Measurements from ENCODE around the gene ABCC1. TPM values are rescaled to one million over a fixed set of nuclear protein-coding genes. Genes with fewer than 3 reads are reported as not detected.
"Not testable (repeated sequence)": the region's sequence is repeated elsewhere in the genome, so short reads cannot be mapped to it uniquely, and the experiment has no call there.

ABCC1 gene
- total RNA-seq, 1 donor: 46.2 TPM

- no peak overlapping the region for H3K4me3 ChIP-seq (ENCODE audit: low read depth, low read length)
- TF ChIP-seq CTCF (IDR thresholded peaks at IDR 0.05; ENCODE audit: insufficient read depth, low read length): no peak
- no peak for DNase-seq (ENCODE audit: low read depth)
Observed at GRCh38 chr16:15925631-15926030, 23.8 kb upstream of the ABCC1 start.

GRCh38 chr16:15928261-15929104 is 20.9 kb upstream of the ABCC1 start:
- no peak overlapping the region for H3K4me3 ChIP-seq (ENCODE audit: low read depth, low read length)
- DNase-seq (ENCODE audit: low read depth): no peak
- TF ChIP-seq CTCF (IDR thresholded peaks at IDR 0.05; ENCODE audit: insufficient read depth, low read length): no peak

- TF ChIP-seq CTCF (IDR thresholded peaks at IDR 0.05; ENCODE audit: insufficient read depth, low read length): no peak
- H3K4me3 ChIP-seq (ENCODE audit: low read depth, low read length): no peak overlapping the region
- DNase-seq (ENCODE audit: low read depth): no peak
Observed at GRCh38 chr16:15932939-15933338, 16.5 kb upstream of the ABCC1 start.

- DNase-seq (ENCODE audit: low read depth): no peak
- no peak for TF ChIP-seq CTCF (IDR thresholded peaks at IDR 0.05; ENCODE audit: insufficient read depth, low read length)
- H3K4me3 ChIP-seq (ENCODE audit: low read depth, low read length): no peak overlapping the region
Observed at GRCh38 chr16:15933781-15934180, 15.6 kb upstream of the ABCC1 start.

GRCh38 chr16:15934991-15935390 is 14.4 kb upstream of the ABCC1 start:
- no peak for DNase-seq (ENCODE audit: low read depth)
- no peak for TF ChIP-seq CTCF (IDR thresholded peaks at IDR 0.05; ENCODE audit: insufficient read depth, low read length)
- no peak overlapping the region for H3K4me3 ChIP-seq (ENCODE audit: low read depth, low read length)

- DNase-seq (ENCODE audit: low read depth); H3K4me3 ChIP-seq (ENCODE audit: low read depth, low read length): not testable (repeated sequence)
Observed at GRCh38 chr16:15936809-15937208, 12.6 kb upstream of the ABCC1 start.

- H3K4me3 ChIP-seq (ENCODE audit: low read depth, low read length): no peak overlapping the region
- DNase-seq (ENCODE audit: low read depth): no peak
- TF ChIP-seq CTCF (IDR thresholded peaks at IDR 0.05; ENCODE audit: insufficient read depth, low read length): no peak
Observed at GRCh38 chr16:15942931-15943690, 6.3 kb upstream of the ABCC1 start.
